ENCODE results near the gene GNAO1.

GNAO1 gene

GRCh38 chr16:56330476-56330875 is 139.2 kb downstream of the GNAO1 start:
- Histone ChIP-seq H3K9me3 (ENCODE audit: low read length) (no peaks in the 10 kb centered on the region), H3K27ac (ENCODE audit: low read depth, low read length) (no peak overlapping the region), H3K27me3 (ENCODE audit: control insufficient read depth in 1 of 2, insufficient read depth in 2 of 2, low read length in 2 of 2) (no peaks in the 10 kb centered on the region), H3K9ac (ENCODE audit: low read length) (no peak overlapping the region), H3K36me3 (ENCODE audit: insufficient read depth, low read length) (peaks cover 20% of the 10 kb centered on the region), H3K4me3 (ENCODE audit: low read depth in 1 of 2, low read length in 2 of 2) (no peak overlapping the region), H3K4me1 (ENCODE audit: insufficient read depth, low read length) (peaks cover 4% of the 10 kb centered on the region)

GRCh38 chr16:56331399-56331798 is 140.1 kb downstream of the GNAO1 start:
- Histone ChIP-seq H3K4me3 (ENCODE audit: low read depth in 1 of 2, low read length in 2 of 2) (no peak overlapping the region), H3K27ac (ENCODE audit: low read depth, low read length) (no peak overlapping the region), H3K4me1 (ENCODE audit: insufficient read depth, low read length) (peaks cover 4% of the 10 kb centered on the region), H3K27me3 (ENCODE audit: control insufficient read depth in 1 of 2, insufficient read depth in 2 of 2, low read length in 2 of 2) (no peaks in the 10 kb centered on the region), H3K36me3 (ENCODE audit: insufficient read depth, low read length) (peaks cover 20% of the 10 kb centered on the region), H3K9ac (ENCODE audit: low read length) (no peak overlapping the region), H3K9me3 (ENCODE audit: low read length) (no peaks in the 10 kb centered on the region)

GRCh38 chr16:56331915-56332314 is 140.6 kb downstream of the GNAO1 start:
- no peak overlapping the region for H3K4me3 ChIP-seq (ENCODE audit: low read depth in 1 of 2, low read length in 2 of 2)
- H3K36me3 ChIP-seq (ENCODE audit: insufficient read depth, low read length): peaks cover 25% of the 10 kb centered on the region
- H3K27me3 ChIP-seq (ENCODE audit: control insufficient read depth in 1 of 2, insufficient read depth in 2 of 2, low read length in 2 of 2): no peaks in the 10 kb centered on the region
- no peak overlapping the region for H3K27ac ChIP-seq (ENCODE audit: low read depth, low read length)
- no peaks in the 10 kb centered on the region for H3K9me3 ChIP-seq (ENCODE audit: low read length)
- H3K9ac ChIP-seq (ENCODE audit: low read length): no peak overlapping the region
- peaks cover 4% of the 10 kb centered on the region for H3K4me1 ChIP-seq (ENCODE audit: insufficient read depth, low read length)

- no peak overlapping the region for H3K9ac ChIP-seq (ENCODE audit: low read length)
- no peak overlapping the region for H3K4me3 ChIP-seq (ENCODE audit: low read depth in 1 of 2, low read length in 2 of 2)
- no peaks in the 10 kb centered on the region for H3K9me3 ChIP-seq (ENCODE audit: low read length)
- H3K4me1 ChIP-seq (ENCODE audit: insufficient read depth, low read length): peaks cover 1% of the 10 kb centered on the region
- no peaks in the 10 kb centered on the region for H3K27me3 ChIP-seq (ENCODE audit: control insufficient read depth in 1 of 2, insufficient read depth in 2 of 2, low read length in 2 of 2)
- peaks cover 32% of the 10 kb centered on the region for H3K36me3 ChIP-seq (ENCODE audit: insufficient read depth, low read length)
- H3K27ac ChIP-seq (ENCODE audit: low read depth, low read length): no peak overlapping the region
Measured at GRCh38 chr16:56332464-56333079, 141.3 kb downstream of the GNAO1 start.

- no peaks in the 10 kb centered on the region for H3K9me3 ChIP-seq (ENCODE audit: low read length)
- no peak overlapping the region for H3K9ac ChIP-seq (ENCODE audit: low read length)
- H3K27me3 ChIP-seq (ENCODE audit: control insufficient read depth in 1 of 2, insufficient read depth in 2 of 2, low read length in 2 of 2): no peaks in the 10 kb centered on the region
- H3K36me3 ChIP-seq (ENCODE audit: insufficient read depth, low read length): peaks cover 21% of the 10 kb centered on the region
- H3K4me3 ChIP-seq (ENCODE audit: low read depth in 1 of 2, low read length in 2 of 2): no peak overlapping the region
- H3K27ac ChIP-seq (ENCODE audit: low read depth, low read length): no peak overlapping the region
- H3K4me1 ChIP-seq (ENCODE audit: insufficient read depth, low read length): no peaks in the 10 kb centered on the region
Measured at GRCh38 chr16:56334761-56335160, 143.5 kb downstream of the GNAO1 start.

- Histone ChIP-seq H3K9ac (ENCODE audit: low read length) (no peak overlapping the region), H3K4me1 (ENCODE audit: insufficient read depth, low read length) (no peaks in the 10 kb centered on the region), H3K27ac (ENCODE audit: low read depth, low read length) (no peak overlapping the region), H3K27me3 (ENCODE audit: control insufficient read depth in 1 of 2, insufficient read depth in 2 of 2, low read length in 2 of 2) (no peaks in the 10 kb centered on the region), H3K4me3 (ENCODE audit: low read depth in 1 of 2, low read length in 2 of 2) (no peak overlapping the region), H3K9me3 (ENCODE audit: low read length) (no peaks in the 10 kb centered on the region), H3K36me3 (ENCODE audit: insufficient read depth, low read length) (peaks cover 28% of the 10 kb centered on the region)
Measured at GRCh38 chr16:56336071-56336688, 144.9 kb downstream of the GNAO1 start.

- Histone ChIP-seq H3K4me1 (ENCODE audit: insufficient read depth, low read length) (no peaks in the 10 kb centered on the region), H3K36me3 (ENCODE audit: insufficient read depth, low read length) (peaks cover 32% of the 10 kb centered on the region), H3K9ac (ENCODE audit: low read length) (no peak overlapping the region), H3K27me3 (ENCODE audit: control insufficient read depth in 1 of 2, insufficient read depth in 2 of 2, low read length in 2 of 2) (no peaks in the 10 kb centered on the region), H3K27ac (ENCODE audit: low read depth, low read length) (no peak overlapping the region), H3K4me3 (ENCODE audit: low read depth in 1 of 2, low read length in 2 of 2) (no peak overlapping the region), H3K9me3 (ENCODE audit: low read length) (no peaks in the 10 kb centered on the region)
Measured at GRCh38 chr16:56336711-56337110, 145.4 kb downstream of the GNAO1 start.

- H3K9me3 ChIP-seq (ENCODE audit: low read length): no peaks in the 10 kb centered on the region
- peaks cover 34% of the 10 kb centered on the region for H3K36me3 ChIP-seq (ENCODE audit: insufficient read depth, low read length)
- H3K9ac ChIP-seq (ENCODE audit: low read length): no peak overlapping the region
- no peak overlapping the region for H3K27ac ChIP-seq (ENCODE audit: low read depth, low read length)
- no peaks in the 10 kb centered on the region for H3K27me3 ChIP-seq (ENCODE audit: control insufficient read depth in 1 of 2, insufficient read depth in 2 of 2, low read length in 2 of 2)
- H3K4me1 ChIP-seq (ENCODE audit: insufficient read depth, low read length): no peaks in the 10 kb centered on the region
- no peak overlapping the region for H3K4me3 ChIP-seq (ENCODE audit: low read depth in 1 of 2, low read length in 2 of 2)
Measured at GRCh38 chr16:56337131-56337857, 146.0 kb downstream of the GNAO1 start.

- H3K27me3 ChIP-seq (ENCODE audit: control insufficient read depth in 1 of 2, insufficient read depth in 2 of 2, low read length in 2 of 2): no peaks in the 10 kb centered on the region
- H3K4me3 ChIP-seq (ENCODE audit: low read depth in 1 of 2, low read length in 2 of 2): no peak overlapping the region
- H3K4me1 ChIP-seq (ENCODE audit: insufficient read depth, low read length): no peaks in the 10 kb centered on the region
- no peak overlapping the region for H3K9ac ChIP-seq (ENCODE audit: low read length)
- no peaks in the 10 kb centered on the region for H3K9me3 ChIP-seq (ENCODE audit: low read length)
- no peak overlapping the region for H3K27ac ChIP-seq (ENCODE audit: low read depth, low read length)
- peaks cover 38% of the 10 kb centered on the region for H3K36me3 ChIP-seq (ENCODE audit: insufficient read depth, low read length)
Measured at GRCh38 chr16:56337858-56338325, 146.6 kb downstream of the GNAO1 start.

- Histone ChIP-seq H3K4me3 (ENCODE audit: low read depth in 1 of 2, low read length in 2 of 2) (no peak overlapping the region), H3K4me1 (ENCODE audit: insufficient read depth, low read length) (no peaks in the 10 kb centered on the region), H3K36me3 (ENCODE audit: insufficient read depth, low read length) (peaks cover 42% of the 10 kb centered on the region), H3K27ac (ENCODE audit: low read depth, low read length) (no peak overlapping the region), H3K9ac (ENCODE audit: low read length) (no peak overlapping the region), H3K27me3 (ENCODE audit: control insufficient read depth in 1 of 2, insufficient read depth in 2 of 2, low read length in 2 of 2) (no peaks in the 10 kb centered on the region), H3K9me3 (ENCODE audit: low read length) (no peaks in the 10 kb centered on the region)
Measured at GRCh38 chr16:56338566-56339318, 147.5 kb downstream of the GNAO1 start.
